ENCODE measurements around the gene GALNT15. TPM values are rescaled to one million over a fixed set of nuclear protein-coding genes. Genes with fewer than 3 reads are reported as not detected.

The GALNT15 gene
- total RNA-seq, 1 experiment from 2014 or later: not detected

DNA sequence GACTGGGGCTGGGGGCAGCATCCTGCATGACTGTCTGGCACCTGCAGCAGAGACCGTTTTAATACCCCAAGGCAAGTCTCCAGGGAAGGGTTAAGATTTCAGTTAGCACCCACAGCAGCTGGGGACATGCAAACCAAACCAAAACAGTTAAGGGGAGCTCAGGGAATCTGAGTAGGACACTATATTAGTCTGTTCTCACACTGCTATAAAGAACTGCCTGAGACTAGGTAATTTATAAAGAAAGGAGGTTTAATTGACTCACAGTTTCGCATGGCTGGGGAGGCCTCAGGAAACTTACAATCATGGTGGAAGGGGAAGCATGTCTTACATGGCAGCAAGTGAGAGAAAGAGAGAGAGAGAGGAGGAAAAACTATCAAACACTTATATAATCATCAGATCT lies 25.3 kb downstream of the GALNT15 start:
- Histone ChIP-seq H3K9me3 (ENCODE audit: low read depth, low read length, poor library complexity, severe bottlenecking) (no peaks in the 10 kb centered on the region), H3K27me3 (replicated peaks; ENCODE audit: insufficient read depth, low read depth, low read length, poor library complexity) (no peaks in the 10 kb centered on the region), H3K4me1 (ENCODE audit: insufficient read depth, low read length, poor library complexity, severe bottlenecking) (no peaks in the 10 kb centered on the region), H3K27ac (ENCODE audit: low read depth, low read length, poor library complexity, severe bottlenecking) (no peak overlapping the region), H3K36me3 (ENCODE audit: insufficient read depth, low read length, poor library complexity, severe bottlenecking) (no peaks in the 10 kb centered on the region), H3K4me3 (ENCODE audit: low read depth, low read length, poor library complexity, severe bottlenecking) (no peak overlapping the region)
- DNase-seq (ENCODE audit: low spot score): no peak
- ChIA-PET CTCF (no interaction called here), POLR2A (ENCODE audit: low non-redundant PET) (no interaction called here)
- BruUV-seq (replicated peaks): no TSS peak
- TF ChIP-seq, protein P1, sequence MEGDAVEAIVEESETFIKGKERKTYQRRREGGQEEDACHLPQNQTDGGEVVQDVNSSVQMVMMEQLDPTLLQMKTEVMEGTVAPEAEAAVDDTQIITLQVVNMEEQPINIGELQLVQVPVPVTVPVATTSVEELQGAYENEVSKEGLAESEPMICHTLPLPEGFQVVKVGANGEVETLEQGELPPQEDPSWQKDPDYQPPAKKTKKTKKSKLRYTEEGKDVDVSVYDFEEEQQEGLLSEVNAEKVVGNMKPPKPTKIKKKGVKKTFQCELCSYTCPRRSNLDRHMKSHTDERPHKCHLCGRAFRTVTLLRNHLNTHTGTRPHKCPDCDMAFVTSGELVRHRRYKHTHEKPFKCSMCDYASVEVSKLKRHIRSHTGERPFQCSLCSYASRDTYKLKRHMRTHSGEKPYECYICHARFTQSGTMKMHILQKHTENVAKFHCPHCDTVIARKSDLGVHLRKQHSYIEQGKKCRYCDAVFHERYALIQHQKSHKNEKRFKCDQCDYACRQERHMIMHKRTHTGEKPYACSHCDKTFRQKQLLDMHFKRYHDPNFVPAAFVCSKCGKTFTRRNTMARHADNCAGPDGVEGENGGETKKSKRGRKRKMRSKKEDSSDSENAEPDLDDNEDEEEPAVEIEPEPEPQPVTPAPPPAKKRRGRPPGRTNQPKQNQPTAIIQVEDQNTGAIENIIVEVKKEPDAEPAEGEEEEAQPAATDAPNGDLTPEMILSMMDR (conservative IDR thresholded peaks at IDR 0.05; ENCODE audit: low read depth, low read length): no peak
- no peak for TF ChIP-seq EZH2 (IDR thresholded peaks at IDR 0.05; ENCODE audit: borderline replicate concordance, low read depth, low read length, poor library complexity, severe bottlenecking)
- intact Hi-C loops (cut with micrococcal nuclease; ENCODE audit: unreplicated experiment): no loop called here

DNA sequence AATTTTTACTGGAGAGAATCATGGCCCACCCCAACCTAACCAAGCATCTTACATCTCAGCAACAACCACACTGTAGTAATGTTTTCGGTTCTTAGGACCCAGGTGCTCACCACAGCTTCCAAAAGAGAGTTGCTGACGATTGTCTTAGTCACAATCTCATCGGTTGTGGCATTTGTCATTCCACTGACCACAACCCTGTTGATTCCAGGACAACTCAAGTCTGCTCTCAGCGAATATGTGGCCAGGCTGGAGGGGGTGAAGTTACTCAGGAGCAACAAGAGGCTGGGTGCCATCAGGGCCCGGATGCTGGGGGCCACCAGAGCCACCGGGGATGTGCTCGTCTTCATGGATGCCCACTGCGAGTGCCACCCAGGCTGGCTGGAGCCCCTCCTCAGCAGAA lies 25.9 kb downstream of the GALNT15 start:
- DNase-seq (ENCODE audit: low spot score): no peak
- no peaks in the 10 kb centered on the region for H3K9me3 ChIP-seq (ENCODE audit: low read depth, low read length, poor library complexity, severe bottlenecking)
- POLR2A ChIA-PET (ENCODE audit: low non-redundant PET): no interaction called here
- intact Hi-C loops (cut with micrococcal nuclease; ENCODE audit: unreplicated experiment): no loop called here
- no peak overlapping the region for H3K27ac ChIP-seq (ENCODE audit: low read depth, low read length, poor library complexity, severe bottlenecking)
- BruUV-seq (replicated peaks): no TSS peak
- no peaks in the 10 kb centered on the region for H3K27me3 ChIP-seq (replicated peaks; ENCODE audit: insufficient read depth, low read depth, low read length, poor library complexity)
- no peaks in the 10 kb centered on the region for H3K4me1 ChIP-seq (ENCODE audit: insufficient read depth, low read length, poor library complexity, severe bottlenecking)
- CTCF ChIA-PET: no interaction called here
- no peaks in the 10 kb centered on the region for H3K36me3 ChIP-seq (ENCODE audit: insufficient read depth, low read length, poor library complexity, severe bottlenecking)
- no peak overlapping the region for H3K4me3 ChIP-seq (ENCODE audit: low read depth, low read length, poor library complexity, severe bottlenecking)
- TF ChIP-seq, protein P1 (conservative IDR thresholded peaks at IDR 0.05; ENCODE audit: low read depth, low read length): no peak
- TF ChIP-seq EZH2 (IDR thresholded peaks at IDR 0.05; ENCODE audit: borderline replicate concordance, low read depth, low read length, poor library complexity, severe bottlenecking): no peak

DNA sequence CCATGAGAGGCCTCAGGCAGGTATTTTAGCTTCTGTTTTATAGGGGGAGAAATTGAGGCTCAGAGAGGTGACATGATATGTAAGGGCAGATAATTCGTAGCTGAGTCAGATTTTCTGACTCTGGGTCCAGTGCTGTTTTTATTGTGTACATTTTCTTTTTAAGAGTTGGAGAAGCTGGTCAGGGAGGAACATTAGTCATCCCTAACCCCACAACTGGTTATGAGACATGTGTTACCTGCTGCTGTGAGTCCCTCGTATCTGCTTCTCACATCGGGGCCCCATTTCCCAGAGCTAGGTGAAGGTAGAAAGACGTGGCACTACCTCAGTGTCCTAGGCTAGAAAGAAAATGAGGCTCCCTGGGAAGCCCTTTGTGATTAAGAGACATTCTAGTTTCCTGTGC lies 28.6 kb downstream of the GALNT15 start:
- intact Hi-C loops (cut with micrococcal nuclease; ENCODE audit: unreplicated experiment): no loop called here
- no peak for DNase-seq (ENCODE audit: low spot score)
- ChIA-PET POLR2A (ENCODE audit: low non-redundant PET) (no interaction called here), CTCF (no interaction called here)
- BruUV-seq (replicated peaks): no TSS peak
- Histone ChIP-seq H3K9me3 (ENCODE audit: low read depth, low read length, poor library complexity, severe bottlenecking) (no peaks in the 10 kb centered on the region), H3K36me3 (ENCODE audit: insufficient read depth, low read length, poor library complexity, severe bottlenecking) (no peaks in the 10 kb centered on the region), H3K27me3 (replicated peaks; ENCODE audit: insufficient read depth, low read depth, low read length, poor library complexity) (no peaks in the 10 kb centered on the region), H3K4me3 (ENCODE audit: low read depth, low read length, poor library complexity, severe bottlenecking) (no peak overlapping the region), H3K4me1 (ENCODE audit: insufficient read depth, low read length, poor library complexity, severe bottlenecking) (no peaks in the 10 kb centered on the region), H3K27ac (ENCODE audit: low read depth, low read length, poor library complexity, severe bottlenecking) (no peak overlapping the region)
- TF ChIP-seq, protein P1 (conservative IDR thresholded peaks at IDR 0.05; ENCODE audit: low read depth, low read length): no peak
- no peak for TF ChIP-seq EZH2 (IDR thresholded peaks at IDR 0.05; ENCODE audit: borderline replicate concordance, low read depth, low read length, poor library complexity, severe bottlenecking)
